DMS153 (cell line): ENCODE results near the gene FAM174B.
"Not testable (repeated sequence)": the region's sequence is repeated elsewhere in the genome, so short reads cannot be mapped to it uniquely, and the experiment has no call there.

ENCODE experiments used
- DNase-seq: peaks from one replicate; lab custom pipeline; 2025; lab: John Stamatoyannopoulos, UW

FAM174B gene

DNA sequence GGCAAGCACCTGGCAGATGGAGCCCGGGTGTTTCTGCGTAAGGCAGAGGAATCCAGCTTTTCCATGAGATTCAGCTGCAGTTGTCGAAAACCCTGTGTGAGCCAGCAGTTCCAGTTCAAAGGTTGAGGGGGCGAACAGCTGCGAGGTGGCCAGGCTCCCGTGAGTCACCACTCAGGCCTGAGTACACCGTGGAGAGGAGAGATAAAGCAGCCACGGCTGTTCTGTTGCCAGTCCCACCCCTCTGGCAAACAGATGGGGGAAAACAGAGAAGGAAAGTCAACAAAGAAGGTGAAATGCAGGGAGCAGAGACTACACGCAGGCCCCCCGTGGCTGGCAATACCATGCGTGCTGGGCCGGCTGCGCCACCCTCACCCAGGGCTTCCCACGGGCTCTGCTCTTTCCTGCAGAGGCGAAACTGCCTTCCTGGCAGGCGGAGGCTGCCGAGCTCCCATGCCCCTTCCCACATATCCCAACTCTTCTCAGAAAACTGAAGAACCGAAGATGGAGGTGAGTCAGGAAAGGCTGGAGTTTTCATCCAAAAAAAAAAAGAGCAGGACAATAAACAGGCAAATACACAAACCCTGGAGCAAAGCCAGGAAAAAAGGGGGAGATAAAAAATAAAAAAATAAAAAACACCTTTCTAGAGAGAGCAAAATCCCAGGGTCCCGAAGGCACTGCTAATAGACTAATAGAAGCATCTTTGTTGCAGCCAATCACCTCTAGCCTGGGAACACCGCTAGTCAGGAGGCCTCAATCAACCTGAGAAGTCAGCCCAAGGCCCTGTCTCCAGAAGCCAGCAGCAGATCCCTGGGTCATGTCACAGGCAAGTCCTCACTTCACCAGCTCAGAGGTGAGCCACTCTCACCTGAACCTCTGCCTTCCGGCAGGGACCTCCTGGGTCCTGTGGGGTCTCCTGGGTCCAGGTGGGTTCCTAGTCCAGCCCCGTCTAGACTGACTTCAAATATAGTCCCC is 37.7 kb downstream of the FAM174B start:
- DNase-seq: peak; percentile 23

DNA sequence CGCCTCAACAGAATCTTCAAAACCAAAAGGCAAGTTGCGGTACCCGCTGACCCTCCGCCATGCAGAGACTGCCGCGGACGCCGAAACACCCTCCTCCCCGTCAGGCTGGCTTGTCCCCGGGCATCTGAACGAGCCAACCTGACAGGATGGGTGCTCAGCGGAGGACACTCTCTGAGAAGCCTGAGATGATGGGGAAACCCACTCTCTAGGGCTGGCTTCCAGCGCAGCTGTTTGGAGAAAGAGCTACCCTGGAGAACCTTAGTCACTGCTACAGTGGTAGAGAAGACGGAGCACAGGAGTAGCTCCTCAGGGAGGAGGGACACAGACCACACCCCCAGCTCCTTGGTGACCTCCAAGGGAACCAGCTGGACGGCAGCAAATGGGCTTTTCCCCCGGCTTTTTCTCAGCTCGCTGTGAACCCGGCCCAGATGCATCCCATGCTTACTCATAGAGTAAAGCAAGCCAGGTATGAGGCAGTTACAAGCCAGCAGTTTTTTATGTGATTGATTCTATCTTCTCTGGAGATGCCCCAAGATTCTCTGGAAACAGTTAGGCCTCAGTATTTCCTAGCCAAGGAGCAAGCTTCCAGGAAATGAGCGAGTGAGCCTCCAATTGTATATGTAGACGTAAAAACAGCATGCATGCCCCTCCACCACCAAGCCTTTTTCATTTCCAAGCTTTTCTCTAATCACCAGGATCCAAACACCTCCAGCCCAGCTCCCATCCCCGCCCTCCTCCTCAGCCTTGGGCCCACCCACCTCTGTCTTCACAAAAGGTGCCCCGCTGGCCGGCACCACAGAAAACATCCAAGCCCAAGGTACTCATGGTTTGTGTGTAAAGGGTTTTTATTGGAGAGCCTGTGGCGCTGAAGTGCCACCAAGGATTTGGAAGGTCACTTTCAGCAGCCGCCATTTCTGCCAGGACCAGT is 38.7 kb downstream of the FAM174B start:
- DNase-seq: no peak

DNA sequence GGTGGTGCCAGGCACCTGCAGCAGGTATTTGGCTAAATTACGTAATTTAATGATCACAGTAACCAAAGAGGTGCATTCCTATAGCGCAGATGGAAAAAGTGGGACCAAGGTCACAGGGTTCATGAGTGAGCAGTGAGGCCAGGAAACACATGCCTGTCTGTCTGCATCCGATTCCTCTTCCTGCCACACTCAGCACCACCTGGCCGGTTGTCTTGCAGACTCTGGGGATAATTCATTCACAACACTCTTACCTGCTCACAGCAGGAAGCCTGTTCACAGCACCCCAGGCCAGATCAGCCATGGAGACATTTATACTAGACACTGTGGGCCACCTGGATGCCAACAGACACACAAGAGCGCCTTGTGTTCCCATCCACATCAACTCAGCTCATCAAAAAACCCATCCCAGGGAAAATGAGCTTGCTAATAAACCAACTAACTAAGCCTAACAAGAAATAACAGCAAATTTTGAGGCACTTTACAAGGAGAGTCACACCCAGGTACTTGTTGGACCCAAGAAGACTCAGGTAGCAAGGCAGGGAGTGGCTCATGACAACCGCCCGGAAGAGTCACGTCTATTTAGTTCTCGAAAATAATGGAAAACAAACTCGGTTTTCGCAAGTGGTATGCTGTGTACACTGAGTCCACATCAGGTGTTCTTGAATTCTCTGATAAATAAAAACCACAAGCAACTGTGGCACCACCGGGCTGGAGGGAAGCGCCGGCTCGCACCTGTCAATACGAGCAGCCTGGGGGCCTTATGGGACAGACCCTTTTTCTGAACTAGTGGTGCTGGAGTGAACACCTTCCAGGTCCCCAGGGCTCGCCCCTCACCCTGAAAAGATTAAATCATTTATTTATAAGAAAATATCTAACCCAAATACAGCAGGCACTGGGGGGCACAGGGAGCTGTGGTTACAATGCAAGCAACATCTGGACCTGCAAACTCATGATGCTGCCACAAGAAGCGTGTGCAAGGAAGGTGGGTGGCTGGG is 40.5 kb downstream of the FAM174B start:
- peak; percentile 55 for DNase-seq

DNA sequence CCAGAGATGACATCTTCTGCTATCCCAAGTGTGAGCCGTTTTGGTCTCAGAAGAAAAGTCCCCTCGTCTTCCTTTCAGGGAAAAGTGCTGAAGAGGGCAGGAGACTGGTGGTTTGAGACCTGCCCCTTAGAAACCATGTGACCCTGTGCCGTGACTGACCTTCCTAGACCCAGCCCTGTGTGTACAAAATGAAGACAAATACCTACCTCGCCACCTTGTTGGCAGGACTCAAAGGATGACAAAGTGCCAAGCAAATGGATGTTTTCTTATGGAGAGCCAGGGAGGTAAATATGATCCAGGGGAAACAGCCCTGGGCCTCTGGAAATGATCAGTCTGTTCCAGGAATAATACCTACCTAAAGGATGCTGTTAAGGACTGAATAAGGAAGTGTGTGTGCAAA is 41.3 kb downstream of the FAM174B start:
- DNase-seq: no peak

DNA sequence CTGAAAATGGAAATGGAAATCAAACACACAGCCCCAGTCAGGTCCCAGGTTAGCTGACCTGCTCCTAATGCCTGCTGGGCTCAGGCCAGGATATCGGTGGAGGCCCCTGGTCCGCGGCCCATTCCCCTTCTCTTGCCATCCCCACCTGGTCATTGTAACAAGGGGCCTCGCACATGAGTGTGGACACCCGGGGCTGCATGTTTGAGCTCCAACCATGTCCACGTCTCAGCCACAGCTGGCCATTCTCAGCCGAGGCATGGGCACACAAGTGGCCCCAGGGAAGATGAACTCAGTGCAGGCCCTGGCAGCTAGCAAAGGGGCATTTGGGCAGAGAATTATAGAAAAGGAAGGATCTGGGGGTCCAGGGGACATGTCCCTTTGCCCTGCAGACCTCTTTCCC is 41.7 kb downstream of the FAM174B start:
- no peak for DNase-seq

DNA sequence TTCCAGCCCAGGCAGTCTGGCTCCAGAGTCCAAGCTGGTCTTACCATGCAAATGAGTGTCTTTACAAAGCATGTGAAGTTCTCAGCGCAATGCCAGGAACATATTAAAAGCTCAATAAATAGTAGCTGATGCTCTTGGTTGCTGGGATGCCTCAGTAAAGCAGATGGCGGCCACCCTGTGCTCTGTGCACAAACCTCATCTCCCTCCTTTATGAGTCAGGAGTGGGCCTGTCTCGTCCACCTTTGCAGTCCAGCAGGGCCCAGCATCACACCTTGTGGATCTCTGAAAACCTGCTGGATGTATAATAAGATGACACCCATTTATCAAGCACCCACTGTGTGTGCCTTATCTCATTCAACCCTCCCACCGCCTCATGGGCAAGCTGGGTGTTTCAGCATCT is 42.7 kb downstream of the FAM174B start:
- DNase-seq: no peak

DNA sequence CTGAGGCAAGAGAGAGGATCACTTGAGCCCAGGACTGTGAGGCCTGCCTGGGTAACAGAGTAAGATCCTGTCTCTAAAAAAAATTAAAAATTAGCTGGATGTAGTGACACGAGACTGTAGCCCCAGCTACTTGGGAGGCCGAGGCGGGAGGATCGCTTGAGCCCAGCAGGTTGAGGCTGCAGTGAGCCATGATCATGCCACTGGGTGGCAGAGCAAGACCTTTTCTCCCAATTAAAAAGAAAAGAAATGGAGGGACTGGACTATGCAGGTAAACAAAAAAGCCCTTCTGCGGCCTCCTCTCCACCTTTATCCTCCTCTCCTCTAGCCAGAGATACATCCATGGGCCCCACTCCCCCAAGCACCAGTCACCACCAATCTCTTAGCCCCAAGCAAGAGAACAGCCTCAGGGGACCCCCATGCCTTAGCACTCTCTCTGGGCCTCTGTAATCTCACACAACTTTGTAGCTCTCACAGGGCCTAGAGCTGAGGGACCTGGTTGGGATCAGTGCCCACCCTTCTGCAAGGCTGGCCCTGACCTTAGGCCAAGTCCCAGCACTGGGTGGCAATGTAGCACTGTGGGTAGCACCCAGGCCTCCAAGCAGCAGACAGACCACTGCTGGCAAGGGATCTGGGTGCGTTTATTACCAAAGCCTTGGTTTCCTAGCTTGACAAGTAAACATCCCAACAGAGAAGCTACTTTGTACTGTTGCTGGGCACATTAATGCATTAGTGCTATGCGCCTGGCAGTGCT is 43.4 kb downstream of the FAM174B start:
- no peak for DNase-seq

DNA sequence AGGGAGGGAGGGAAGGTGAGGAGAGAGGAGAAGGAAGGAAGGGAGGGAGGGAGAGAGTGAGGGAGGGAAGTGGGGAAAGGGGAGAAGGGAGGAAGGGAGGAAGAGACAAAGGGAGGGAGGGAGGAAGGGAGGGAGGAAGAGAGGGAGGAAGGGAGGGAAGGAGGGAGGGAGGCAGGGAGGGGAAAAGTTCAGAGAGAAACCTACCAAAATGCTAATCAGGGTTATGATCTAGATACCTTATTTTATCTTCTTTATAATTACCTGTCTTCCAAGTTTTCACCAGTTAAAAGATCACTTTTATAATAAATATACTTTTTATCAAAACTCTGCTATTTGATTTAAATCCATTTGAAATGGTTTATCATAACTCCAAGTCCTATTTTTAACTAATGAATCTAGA is 44.4 kb downstream of the FAM174B start:
- DNase-seq: no peak

DNA sequence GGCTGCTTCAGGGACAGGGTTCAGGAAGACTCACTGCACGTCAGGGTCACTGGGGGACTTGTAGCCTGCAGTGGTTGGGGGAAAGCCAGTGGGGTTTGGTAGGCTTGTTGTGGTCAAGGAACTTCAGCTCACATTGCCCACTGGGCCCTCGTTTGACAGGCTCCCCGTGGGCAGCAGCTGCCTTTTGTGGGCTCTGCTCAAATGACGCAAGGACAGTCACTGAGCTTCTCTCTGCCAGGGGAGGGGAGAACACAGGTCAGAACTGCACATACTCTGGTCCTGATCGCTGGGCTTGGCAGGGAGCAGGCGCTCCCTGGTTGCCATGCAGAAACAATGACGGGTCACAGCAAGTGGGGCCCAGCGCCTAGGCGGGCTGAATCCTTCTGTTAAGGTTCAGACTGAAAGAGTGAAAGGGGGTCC is 45.5 kb downstream of the FAM174B start:
- DNase-seq: no peak

DNA sequence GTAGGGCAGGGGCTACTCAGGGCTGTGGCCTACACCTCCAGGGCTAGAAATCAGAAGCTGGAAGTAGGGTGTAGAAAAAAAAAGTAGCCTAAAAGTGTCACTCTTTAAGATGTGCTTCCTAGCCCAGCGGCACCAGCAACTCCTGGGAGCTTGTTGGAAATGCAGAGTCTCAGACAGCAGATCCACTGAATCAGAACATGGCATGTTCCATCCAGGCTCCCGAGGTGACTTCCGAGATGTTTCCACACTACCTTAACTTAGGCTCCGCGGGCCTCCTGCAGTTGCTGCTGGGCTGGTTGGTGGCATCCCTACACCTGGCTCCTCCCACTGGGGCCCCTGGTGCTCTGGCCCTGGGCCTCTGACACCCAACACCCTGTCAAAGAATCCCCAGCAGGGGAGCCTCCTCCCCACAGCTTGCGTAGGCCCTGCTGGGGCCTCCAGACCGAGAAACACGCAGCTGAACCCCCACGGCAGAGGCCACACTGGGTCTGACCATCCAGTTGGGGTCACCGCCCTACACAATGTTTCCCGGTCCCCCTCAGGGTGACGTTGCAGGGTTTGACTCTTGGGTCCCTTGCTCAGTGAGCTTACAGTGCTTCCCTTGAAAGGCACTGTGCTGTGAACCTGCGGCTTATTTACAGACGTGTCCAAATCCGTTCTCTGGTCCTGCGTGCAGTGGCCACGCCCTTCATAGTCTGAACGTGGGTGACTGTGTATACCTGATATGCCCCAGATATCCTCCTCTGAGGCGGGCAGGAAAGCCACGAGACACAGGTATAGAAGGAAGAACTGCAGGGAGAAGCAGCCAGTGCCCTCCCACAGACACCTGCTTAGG is 46.5 kb downstream of the FAM174B start:
- no peak for DNase-seq

DNA sequence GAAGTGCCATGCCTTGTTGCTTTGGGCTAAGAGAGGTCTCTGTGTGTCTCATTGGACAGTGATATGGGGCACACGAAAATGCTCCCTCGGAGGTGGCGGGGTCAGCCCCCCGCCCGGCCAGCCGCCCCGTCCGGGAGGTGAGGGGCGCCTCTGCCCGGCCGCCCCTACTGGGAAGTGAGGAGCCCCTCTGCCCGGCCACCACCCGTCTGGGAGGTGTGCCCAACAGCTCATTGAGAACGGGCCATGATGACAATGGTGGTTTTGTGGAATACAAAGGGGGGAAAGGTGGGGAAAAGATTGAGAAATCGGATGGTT is 48.8 kb downstream of the FAM174B start:
- not testable (repeated sequence) for DNase-seq

DNA sequence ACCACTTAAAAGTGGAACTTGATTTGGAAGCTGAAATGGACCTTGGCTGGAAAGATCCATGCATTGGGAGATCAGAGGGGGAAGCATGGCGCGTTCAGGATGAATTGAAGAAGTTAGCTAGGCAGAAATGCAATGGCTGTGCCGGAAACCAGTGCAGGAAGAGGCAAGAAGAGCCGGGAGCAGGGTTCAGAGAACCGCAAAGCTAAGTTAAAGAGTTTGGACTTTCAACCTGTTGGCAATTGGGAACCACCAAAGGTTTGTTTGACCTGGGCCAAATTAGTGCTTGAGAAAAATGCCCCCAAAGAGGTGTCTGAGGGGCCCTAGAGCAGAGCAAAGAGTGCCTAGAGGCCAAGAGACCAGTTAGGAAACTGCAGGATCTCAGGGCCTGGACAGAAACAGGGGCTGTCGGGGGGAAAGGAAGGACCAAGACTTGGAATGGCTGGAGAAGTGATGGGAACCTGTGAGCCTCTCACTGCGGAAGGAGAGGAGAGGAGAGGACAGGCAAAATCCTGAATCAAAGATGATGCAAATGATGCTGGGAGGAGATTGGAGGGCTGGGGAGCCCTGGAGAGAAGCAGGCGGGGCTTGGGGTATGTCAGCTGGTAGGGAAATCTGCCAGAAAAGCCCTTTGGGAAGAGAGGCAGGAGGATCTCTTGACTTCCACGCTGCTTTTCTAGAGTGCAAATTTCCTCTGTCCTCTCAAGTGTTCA is 49.3 kb downstream of the FAM174B start:
- no peak for DNase-seq

DNA sequence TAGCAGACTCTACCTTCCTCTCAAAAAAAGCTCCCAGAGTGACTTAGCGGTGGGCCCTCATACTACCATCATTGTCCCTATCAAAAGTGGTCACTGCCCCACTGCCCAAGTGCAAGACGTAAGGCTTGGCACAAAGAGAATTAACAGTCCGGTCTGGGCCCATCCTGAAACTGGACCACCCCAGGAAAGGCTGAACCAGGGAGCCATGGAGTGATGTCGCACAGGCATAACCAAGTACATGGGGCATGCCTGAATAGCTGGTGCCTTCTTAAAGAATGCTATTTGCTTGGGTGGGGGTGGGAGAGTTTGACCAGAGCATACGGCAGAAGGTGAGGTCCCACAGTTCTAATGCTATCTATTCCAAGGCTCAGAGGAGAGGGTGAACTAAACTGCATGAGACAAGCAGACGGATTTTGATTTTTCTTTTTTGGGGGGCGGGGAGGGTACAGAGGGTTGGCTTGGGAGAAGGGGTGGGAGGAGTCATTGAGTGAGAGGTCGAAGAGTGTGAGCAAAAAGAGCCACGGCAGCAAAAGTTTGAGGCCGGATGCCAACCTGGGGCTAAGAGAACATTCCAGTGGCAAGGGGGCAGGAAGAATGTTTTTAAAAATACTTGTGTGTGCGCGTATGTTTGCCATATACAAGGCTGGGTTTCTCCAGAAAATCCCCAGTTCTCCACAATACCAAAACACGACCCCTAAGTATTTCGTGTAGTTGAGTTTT is 50.2 kb downstream of the FAM174B start:
- no peak for DNase-seq

DNA sequence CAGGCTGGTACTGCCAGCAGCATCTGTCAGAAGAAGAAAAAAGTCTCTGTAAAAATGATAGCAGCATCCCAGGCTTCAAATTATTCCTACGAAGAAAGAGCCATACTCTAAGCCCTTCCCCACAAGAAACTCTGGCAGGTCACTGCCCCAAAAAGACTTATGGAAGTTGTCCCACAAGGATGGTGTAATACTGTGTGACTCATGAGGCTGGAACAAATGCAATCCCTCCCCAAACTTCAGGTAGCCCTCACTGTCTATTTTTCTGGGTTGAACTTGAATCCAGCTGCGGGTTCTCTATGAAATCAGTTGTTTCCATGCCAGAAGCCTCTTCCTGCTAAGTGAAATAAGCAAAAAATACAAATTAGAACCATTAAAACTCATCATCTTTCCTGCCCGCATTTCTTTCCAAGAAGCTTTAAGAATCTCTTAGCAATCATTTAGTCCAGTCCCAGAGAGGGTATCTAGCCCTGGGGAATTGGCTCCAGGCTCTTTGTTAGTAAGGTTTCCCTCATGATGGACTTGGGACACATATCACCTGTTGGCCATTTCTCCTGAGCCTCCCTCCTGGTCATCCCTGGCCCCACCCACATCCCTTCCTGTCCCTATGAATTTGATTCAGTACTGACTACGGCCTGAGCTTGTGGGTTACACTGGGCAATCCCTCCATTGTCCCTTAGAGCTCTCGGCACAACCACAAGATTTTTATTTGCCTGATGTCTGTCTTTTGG is 51.7 kb downstream of the FAM174B start:
- DNase-seq: no peak

DNA sequence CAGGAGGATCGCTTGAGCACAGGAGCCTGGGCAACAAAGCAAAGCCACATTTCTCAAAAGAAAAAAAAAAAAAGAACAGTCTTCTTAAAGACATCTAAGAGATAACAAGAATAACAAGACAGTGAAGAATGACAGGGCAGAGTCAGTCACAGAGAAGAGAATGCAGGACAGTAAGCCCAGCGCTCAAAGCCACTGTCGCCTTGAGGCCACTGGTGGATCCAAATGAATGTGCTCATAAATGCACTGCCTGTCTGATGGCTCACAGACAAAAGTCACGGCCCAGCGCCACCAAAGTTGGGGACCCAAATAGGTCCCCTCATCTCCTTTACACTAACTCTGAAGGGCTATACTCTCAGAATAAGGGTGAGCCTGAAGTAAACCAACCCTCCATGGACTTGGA is 52.3 kb downstream of the FAM174B start:
- DNase-seq: no peak

DNA sequence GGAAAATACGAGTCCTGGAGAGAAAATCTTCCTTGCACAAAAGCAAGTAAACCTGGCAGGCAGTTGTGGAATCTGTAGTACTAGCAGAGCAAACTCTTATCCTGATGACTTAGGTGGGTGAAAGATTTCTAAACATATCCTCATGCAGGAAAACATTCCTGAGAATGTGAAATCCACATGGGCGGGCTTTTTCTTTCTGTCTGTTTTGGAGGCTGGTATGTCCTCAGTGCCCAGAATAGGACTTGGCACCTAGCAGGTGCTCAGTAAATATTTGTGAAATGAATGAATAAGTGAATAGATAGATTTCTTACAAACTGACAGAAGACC is 53.3 kb downstream of the FAM174B start:
- no peak for DNase-seq

DNA sequence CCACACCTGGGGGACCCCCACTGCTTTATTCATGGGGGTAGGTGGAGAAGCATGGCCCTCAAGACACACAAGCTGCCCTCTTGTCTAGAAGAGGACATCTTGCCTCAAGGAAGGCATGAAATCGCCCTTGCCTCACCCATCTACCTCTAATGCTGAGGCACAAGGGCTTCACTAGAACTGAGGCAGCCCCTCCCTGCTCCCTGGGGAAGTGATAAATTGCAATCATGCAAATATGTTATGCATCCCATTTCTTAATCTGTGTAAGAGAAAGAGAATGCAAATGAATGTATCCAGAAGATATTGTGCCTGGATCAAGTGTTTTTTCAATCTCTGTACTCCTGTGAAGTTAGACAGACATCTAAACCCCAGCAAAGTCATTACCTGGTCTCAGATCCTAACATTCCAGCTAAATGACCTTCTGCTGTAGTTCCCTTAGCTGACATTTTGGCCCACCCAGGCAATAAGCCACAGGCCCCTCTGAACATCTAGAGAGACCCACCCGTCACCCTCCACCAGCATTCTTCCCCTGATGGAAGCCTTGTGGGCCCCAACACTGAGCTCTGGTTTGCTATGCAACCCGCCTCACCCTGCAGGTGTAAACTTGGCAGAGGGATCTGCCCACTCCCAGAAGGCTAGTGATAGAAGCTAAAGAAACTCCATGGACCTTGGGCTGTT is 53.8 kb downstream of the FAM174B start:
- DNase-seq: no peak

DNA sequence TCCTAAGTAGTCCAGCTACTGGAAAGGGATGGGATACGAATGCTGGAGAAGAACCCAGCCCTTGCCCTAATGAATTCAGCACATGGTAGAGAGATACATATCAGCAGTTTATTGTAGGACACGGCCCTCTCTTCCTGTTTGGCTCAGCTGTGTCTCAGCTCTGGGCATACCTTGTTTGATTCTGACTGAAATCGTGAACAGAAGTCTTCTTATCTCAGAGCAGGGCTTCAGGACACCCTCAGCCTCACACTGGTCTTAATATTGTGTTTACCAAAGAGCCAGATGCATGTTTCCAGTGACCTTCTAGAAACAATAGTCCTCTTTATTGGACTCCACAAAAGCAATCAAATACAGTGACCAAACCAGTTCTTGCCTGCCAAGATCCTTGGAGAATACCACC is 54.7 kb downstream of the FAM174B start:
- no peak for DNase-seq
